HepG2 (cell line): Measurements from ENCODE around the gene SLC9A8. TPM values are rescaled to one million over a fixed set of nuclear protein-coding genes. Genes with fewer than 3 reads are reported as not detected.
A peak's percentile ranks its signal among the peaks of the same experiment; 100 is the strongest.

Experiments
- ARID5B ChIP-seq: IDR thresholded peaks from 2 replicates; pipeline ENCODE4 v1.4.0; 2020; ENCODE audit warnings: mild to moderate bottlenecking, missing genetic modification reagents
- CREM ChIP-seq, 2 experiments: sonication (generic) in 1 of 2; formaldehyde crosslinking in 1 of 2; IDR thresholded peaks; 2 replicates each; pipeline versions ENCODE4 v1.4.0 to v1.6.1; 2016 to 2020; ENCODE audit warnings: antibody characterized with exemption in 1 of 2, mild to moderate bottlenecking in 1 of 2, missing genetic modification reagents in 1 of 2
- FOXP1 ChIP-seq, 2 experiments: fragments of 450-650 bp in 1 of 2; IDR thresholded peaks; 2 replicates each; pipeline ENCODE4 v1.6.1; 2017 to 2018; ENCODE audit warnings: antibody characterized with exemption in 1 of 2
- MIER3 ChIP-seq: IDR thresholded peaks from 2 replicates; pipeline ENCODE4 v1.6.1; 2016; ENCODE audit warnings: missing compliant biosample characterization, borderline replicate concordance
- SRY ChIP-seq: sonication (generic); formaldehyde crosslinking; IDR thresholded peaks from 2 replicates; pipeline ENCODE4 v1.8.0; 2022; ENCODE audit warnings: mild to moderate bottlenecking, missing genetic modification reagents
- TCF12 ChIP-seq, 2 experiments: fragments of 450-650 bp in 1 of 2; sonication (generic) in 1 of 2; formaldehyde crosslinking in 1 of 2; IDR thresholded peaks; 2 replicates each; pipeline versions ENCODE4 v1.6.1 to v1.8.0; 2017 to 2022; ENCODE audit warnings: antibody characterized with exemption in 1 of 2, mild to moderate bottlenecking in 1 of 2, missing genetic modification reagents in 1 of 2, moderate library complexity in 1 of 2
- ZBTB33 ChIP-seq: sonication (generic); formaldehyde crosslinking; IDR thresholded peaks from 2 replicates; pipeline ENCODE4 v1.4.0; 2020; ENCODE audit warnings: missing genetic modification reagents
- ZC3H13 ChIP-seq: sonication (generic); formaldehyde crosslinking; IDR thresholded peaks from 2 replicates; pipeline ENCODE4 v1.8.1; 2023; ENCODE audit warnings: mild to moderate bottlenecking, missing genetic modification reagents, moderate library complexity
- ZNF18 ChIP-seq: sonication (generic); formaldehyde crosslinking; IDR thresholded peaks from 2 replicates; pipeline ENCODE4 v1.8.0; 2022; ENCODE audit warnings: mild to moderate bottlenecking, missing genetic modification reagents; ENCODE audit not compliant: insufficient replicate concordance
- ZNF280D ChIP-seq: sonication (generic); formaldehyde crosslinking; IDR thresholded peaks from 2 replicates; pipeline ENCODE4 v1.5.1; 2020; ENCODE audit warnings: mild to moderate bottlenecking, missing genetic modification reagents
- polyA plus RNA-seq, 8 experiments: library from polyadenylated mRNA; depleted of rRNA in 3 of 8; stranded (reverse) in 7 of 8; unstranded in 1 of 8; fragments of >200 nt; fragmentation: Illumina TruSeq in 4 of 8; extraction: Trizol in 4 of 8; gene quantifications; 2 replicates each; pipeline versions ENCODE4 v1.2.1 to v1.2.3, GENCODE V29; 2011 to 2016; ENCODE audit warnings: low read depth in 4 of 8, missing spikeins in 1 of 8, mixed read lengths in 1 of 8; ENCODE audit not compliant: insufficient read depth in 1 of 8
- total RNA-seq, 5 experiments: library from RNA; depleted of rRNA; stranded (reverse); fragments of >200 nt; fragmentation: Illumina TruSeq; extraction: Trizol; gene quantifications; 2 replicates each; pipeline ENCODE4 v1.2.3, GENCODE V29; 2016; ENCODE audit warnings: low read depth in 1 of 5

SLC9A8 gene
- total and polyA plus RNA-seq, 2 of the 13 experiments (the other 11 are each of a cell fraction or from before 2014, with no cell fraction given) = 4.1 to 7.4 TPM

- peak; percentile 97 for TF ChIP-seq ZBTB33 (CRISPR knock-in tag)
- TF ChIP-seq ARID5B (CRISPR knock-in tag) = peak; percentile 75
- 0 out of 2 replicates have a peak, but pooled peaks have one; percentile 32 for TF ChIP-seq ZC3H13 (CRISPR knock-in tag)
- peak; percentile 55; the same call in 1 of the 2 replicates for TF ChIP-seq MIER3 (CRISPR knock-in tag)
- TF ChIP-seq TCF12 (IDR thresholded peaks at IDR 0.05) = no peak
- peak; percentile 64; the same call in 1 of the 2 replicates for TF ChIP-seq TCF12 (CRISPR knock-in tag; IDR thresholded peaks at IDR 0.05)
- peak; percentile 82; the same call in 1 of the 2 replicates for TF ChIP-seq ZNF280D (CRISPR knock-in tag)
- TF ChIP-seq FOXP1 (IDR thresholded peaks at IDR 0.05) = peak; percentile 83
- peak; percentile 93 for TF ChIP-seq FOXP1 (CRISPR knock-in tag; IDR thresholded peaks at IDR 0.05)
- TF ChIP-seq SRY = peak; percentile 40; the same call in 1 of the 2 replicates
- peak; percentile 47; the same call in 1 of the 2 replicates for TF ChIP-seq CREM (IDR thresholded peaks at IDR 0.05)
- no peak for TF ChIP-seq CREM (CRISPR knock-in tag; IDR thresholded peaks at IDR 0.05)
- peak; percentile 62 for TF ChIP-seq ZNF18 (CRISPR knock-in tag)
Measured at GRCh38 chr20:49832632-49833327, 20.2 kb downstream of the SLC9A8 start (continued).
